Anterior cingulate cortex (tissue), 58 donors: Measurements from ENCODE around the gene TSACC.
"Not testable (repeated sequence)": the region's sequence is repeated elsewhere in the genome, so short reads cannot be mapped to it uniquely, and the experiment has no call there.

ENCODE experiments used
- DNase-seq, 58 donors: peaks; one replicate each; lab custom pipeline; 2025; lab: John Stamatoyannopoulos, UW

TSACC gene

GRCh38 chr1:156344409-156344808 lies 6.1 kb downstream of the TSACC start:
- no peak for DNase-seq

GRCh38 chr1:156346035-156346434 lies 7.7 kb downstream of the TSACC start:
- DNase-seq: not testable (repeated sequence)

GRCh38 chr1:156346636-156347035 lies 8.3 kb downstream of the TSACC start:
- DNase-seq: no peak

GRCh38 chr1:156347331-156347730 lies 9.0 kb downstream of the TSACC start:
- DNase-seq: no peak

- DNase-seq: not testable (repeated sequence)
Measured at GRCh38 chr1:156352481-156352880, 14.2 kb downstream of the TSACC start.

- DNase-seq: no peak
Measured at GRCh38 chr1:156356262-156356874, 18.0 kb downstream of the TSACC start.

GRCh38 chr1:156356875-156357534 lies 18.7 kb downstream of the TSACC start:
- peak in 9 of 58 donors; percentile 2 to 41 (median 10) for DNase-seq

GRCh38 chr1:156357977-156358376 lies 19.7 kb downstream of the TSACC start:
- no peak for DNase-seq

- DNase-seq: no peak
Measured at GRCh38 chr1:156358641-156359040, 20.3 kb downstream of the TSACC start.

- DNase-seq: no peak
Measured at GRCh38 chr1:156359249-156359648, 20.9 kb downstream of the TSACC start.

GRCh38 chr1:156359973-156360372 lies 21.6 kb downstream of the TSACC start:
- DNase-seq: no peak

GRCh38 chr1:156360534-156360933 lies 22.2 kb downstream of the TSACC start:
- no peak for DNase-seq

- DNase-seq: no peak
Measured at GRCh38 chr1:156365754-156366153, 27.4 kb downstream of the TSACC start.

- no peak for DNase-seq
Measured at GRCh38 chr1:156366378-156367166, 28.2 kb downstream of the TSACC start.

GRCh38 chr1:156367383-156368156 lies 29.2 kb downstream of the TSACC start:
- DNase-seq: no peak

- no peak for DNase-seq
Measured at GRCh38 chr1:156368157-156368658, 29.9 kb downstream of the TSACC start.

GRCh38 chr1:156368889-156369684 lies 30.8 kb downstream of the TSACC start, which contains the start of gene RHBG:
TSS of gene RHBG (plus strand) at chr1:156369211. CDS start at chr1:156369250, 39 bp downstream.
- DNase-seq: peak in 1 of 58 donors; percentile 5

- DNase-seq: not testable (repeated sequence)
Measured at GRCh38 chr1:156369685-156370286, 31.5 kb downstream of the TSACC start.
